Suprapubic skin (tissue), 4 donors: ENCODE measurements around the gene PIGQ. TPM values are rescaled to one million over a fixed set of nuclear protein-coding genes. Genes with fewer than 3 reads are reported as not detected.

Experiments used
- DNase-seq, 2 donors: peaks; one replicate each; pipeline ENCODE4 v3.0.0-alpha.2; 2019; ENCODE audit warnings: low spot score in 2 of 2
- H3K27ac ChIP-seq: fragments of 200-600 bp; sonication (generic); one replicate; pipeline ENCODE4 v1.5.1; 2019
- H3K27me3 ChIP-seq: fragments of 200-600 bp; sonication (generic); one replicate; pipeline ENCODE4 v1.5.1; 2019
- H3K36me3 ChIP-seq: fragments of 200-600 bp; sonication (generic); one replicate; pipeline ENCODE4 v1.5.1; 2019
- H3K4me1 ChIP-seq: fragments of 200-600 bp; sonication (generic); one replicate; pipeline ENCODE4 v1.5.1; 2019
- H3K4me3 ChIP-seq: fragments of 200-600 bp; sonication (generic); one replicate; pipeline ENCODE4 v1.5.1; 2019; ENCODE audit warnings: mild to moderate bottlenecking
- H3K9me3 ChIP-seq: fragments of 200-600 bp; sonication (generic); one replicate; pipeline ENCODE4 v1.5.1; 2019
- CTCF ChIP-seq, 2 donors: fragments of 200-600 bp in 1 of 2; fragments of 450-650 bp in 1 of 2; sonication (generic) in 1 of 2; IDR thresholded peaks; one replicate each; pipeline ENCODE4 v1.5.1; 2016 to 2019; ENCODE audit warnings: antibody characterized with exemption in 2 of 2, mild to moderate bottlenecking in 1 of 2, moderate library complexity in 1 of 2
- EP300 ChIP-seq: sonication (generic); formaldehyde crosslinking; IDR thresholded peaks from one replicate; pipeline ENCODE4 v1.6.1; 2017; ENCODE audit warnings: antibody characterized with exemption
- POLR2A ChIP-seq, 2 donors: fragments of 450-650 bp; IDR thresholded peaks; one replicate each; pipeline ENCODE4 v1.6.1; 2017; ENCODE audit warnings: antibody characterized with exemption in 2 of 2, mild to moderate bottlenecking in 2 of 2, moderate library complexity in 2 of 2
- POLR2AphosphoS5 ChIP-seq, 3 donors: sonication (generic); formaldehyde crosslinking; IDR thresholded peaks; one replicate each; pipeline ENCODE4 v1.6.1; 2017; ENCODE audit warnings: antibody characterized with exemption in 3 of 3
- WGBS: methylation state at CpG from one replicate; pipeline ENCODE4 v1.1.5; 2018; 5-methylcytosine and 5-hydroxymethylcytosine counted together
- total RNA-seq, 4 donors: library from RNA; depleted of rRNA; stranded (reverse); fragments of >200 nt; gene quantifications; one replicate each; pipeline ENCODE4 v1.1.0, GENCODE V29; 2016

PIGQ gene
- total RNA-seq, 4 donors from 2014 or later, result 36.9 to 54.6 (median 44.1) TPM

GRCh38 chr16:561957-562938, 7.5 kb upstream of the PIGQ start:
- peaks cover 44% of the 10 kb centered on the region for H3K4me1 ChIP-seq
- H3K27me3 ChIP-seq, result peaks cover 49% of the 10 kb centered on the region
- no peak overlapping the region for H3K4me3 ChIP-seq
- no peak overlapping the region for H3K27ac ChIP-seq
- no peak for TF ChIP-seq EP300
- TF ChIP-seq POLR2AphosphoS5 (IDR thresholded peaks at IDR 0.05), result no peak
- no peak for TF ChIP-seq POLR2A (IDR thresholded peaks at IDR 0.05)
- no peak for TF ChIP-seq CTCF (IDR thresholded peaks at IDR 0.05)
- no peaks in the 10 kb centered on the region for H3K9me3 ChIP-seq
- no peak for DNase-seq
- no peaks in the 10 kb centered on the region for H3K36me3 ChIP-seq
- WGBS, result 67% methylated on average over 18 of the region's 43 CpGs

GRCh38 chr16:563072-563644, 6.6 kb upstream of the PIGQ start:
- WGBS, result 74% methylated on average over 18 of the region's 30 CpGs
- no peak overlapping the region for H3K4me3 ChIP-seq
- TF ChIP-seq EP300 (no peak), CTCF (IDR thresholded peaks at IDR 0.05) (no peak), POLR2A (IDR thresholded peaks at IDR 0.05) (no peak), POLR2AphosphoS5 (IDR thresholded peaks at IDR 0.05) (no peak)
- H3K27ac ChIP-seq, result no peak overlapping the region
- H3K36me3 ChIP-seq, result no peaks in the 10 kb centered on the region
- H3K9me3 ChIP-seq, result no peaks in the 10 kb centered on the region
- peaks cover 53% of the 10 kb centered on the region for H3K4me1 ChIP-seq
- no peak for DNase-seq
- H3K27me3 ChIP-seq, result peaks cover 45% of the 10 kb centered on the region

GRCh38 chr16:564690-565418, 4.9 kb upstream of the PIGQ start:
- H3K27me3 ChIP-seq, result peaks cover 28% of the 10 kb centered on the region
- no CpG with 5 or more reads among the region's 42 CpGs for WGBS
- no peaks in the 10 kb centered on the region for H3K36me3 ChIP-seq
- no peak overlapping the region for H3K27ac ChIP-seq
- H3K4me1 ChIP-seq, result peaks cover 55% of the 10 kb centered on the region
- H3K4me3 ChIP-seq, result no peak overlapping the region
- H3K9me3 ChIP-seq, result no peaks in the 10 kb centered on the region
- no peak for DNase-seq
- no peak for TF ChIP-seq EP300
- TF ChIP-seq POLR2A (IDR thresholded peaks at IDR 0.05), result no peak

- WGBS, result 71% methylated on average over 19 of the region's 35 CpGs
- peaks cover 20% of the 10 kb centered on the region for H3K27me3 ChIP-seq
- H3K36me3 ChIP-seq, result no peaks in the 10 kb centered on the region
- H3K27ac ChIP-seq, result no peak overlapping the region
- DNase-seq, result no peak
- TF ChIP-seq EP300, result no peak
- TF ChIP-seq CTCF (IDR thresholded peaks at IDR 0.05), result no peak
- TF ChIP-seq POLR2A (IDR thresholded peaks at IDR 0.05), result no peak
- no peak for TF ChIP-seq POLR2AphosphoS5 (IDR thresholded peaks at IDR 0.05)
- no peak overlapping the region for H3K4me3 ChIP-seq
- H3K9me3 ChIP-seq, result no peaks in the 10 kb centered on the region
- H3K4me1 ChIP-seq, result peaks cover 51% of the 10 kb centered on the region
Observed at GRCh38 chr16:565419-566330, 4.1 kb upstream of the PIGQ start.
